ENCODE results near the gene MTA1.

Gene MTA1

DNA sequence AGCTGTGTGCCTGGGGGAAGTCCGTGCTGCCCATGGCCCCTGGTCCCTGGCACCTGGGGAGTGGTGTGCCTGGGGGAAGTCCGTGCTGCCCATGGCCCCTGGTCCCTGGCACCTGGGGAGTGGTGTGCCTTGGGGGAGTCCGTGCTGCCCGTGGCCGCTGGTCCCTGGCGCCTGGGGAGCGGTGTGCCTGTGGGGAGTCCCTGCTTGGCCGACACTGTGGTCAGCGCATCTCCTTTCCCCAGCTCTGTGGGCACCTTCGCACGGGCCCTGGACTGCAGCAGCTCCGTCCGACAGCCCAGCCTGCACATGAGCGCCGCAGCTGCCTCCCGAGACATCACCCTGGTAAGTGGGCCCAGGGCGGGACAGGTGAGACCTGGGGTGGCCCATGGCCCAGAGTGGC, 40.5 kb downstream of the MTA1 start:
- DNase-seq (ENCODE audit: low spot score) = no peak
- FAIRE-seq = no peak

DNA sequence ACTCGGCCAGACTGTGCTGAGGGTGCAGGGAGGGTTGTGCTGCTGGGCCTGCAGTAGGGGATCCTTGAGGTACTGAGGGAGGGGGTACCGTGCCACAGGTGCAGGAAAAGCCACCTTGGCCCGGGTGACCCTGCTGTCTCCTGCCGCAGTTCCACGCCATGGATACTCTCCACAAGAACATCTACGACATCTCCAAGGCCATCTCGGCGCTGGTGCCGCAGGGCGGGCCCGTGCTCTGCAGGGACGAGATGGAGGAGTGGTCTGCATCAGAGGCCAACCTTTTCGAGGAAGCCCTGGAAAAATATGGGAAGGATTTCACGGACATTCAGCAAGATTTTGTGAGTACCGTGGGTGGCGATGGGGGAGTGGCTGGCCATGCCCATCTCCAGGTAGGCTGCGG, 41.0 kb downstream of the MTA1 start:
- DNase-seq (ENCODE audit: low spot score) (no peak), FAIRE-seq (no peak)

DNA sequence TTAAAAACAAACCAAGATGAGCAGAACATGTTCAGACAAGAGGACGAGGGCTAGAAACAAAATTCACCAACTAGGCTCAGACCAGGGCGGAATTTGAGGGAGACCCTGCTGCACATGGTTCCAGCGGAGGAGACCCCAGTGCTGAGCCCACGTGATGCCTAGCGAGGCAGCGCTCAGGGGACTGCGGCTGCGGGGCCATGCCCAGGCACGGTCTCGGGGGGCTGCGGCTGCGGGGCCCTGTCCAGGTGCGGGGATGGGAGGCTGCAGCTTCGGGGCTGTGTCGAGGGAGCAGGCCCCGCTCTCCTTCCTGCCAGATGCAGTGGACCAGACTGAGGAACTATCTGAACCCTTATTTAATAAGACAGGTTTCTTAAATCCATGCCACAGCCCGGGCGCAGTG, 42.3 kb downstream of the MTA1 start:
- DNase-seq (ENCODE audit: low spot score) = no peak
- no peak for FAIRE-seq

DNA sequence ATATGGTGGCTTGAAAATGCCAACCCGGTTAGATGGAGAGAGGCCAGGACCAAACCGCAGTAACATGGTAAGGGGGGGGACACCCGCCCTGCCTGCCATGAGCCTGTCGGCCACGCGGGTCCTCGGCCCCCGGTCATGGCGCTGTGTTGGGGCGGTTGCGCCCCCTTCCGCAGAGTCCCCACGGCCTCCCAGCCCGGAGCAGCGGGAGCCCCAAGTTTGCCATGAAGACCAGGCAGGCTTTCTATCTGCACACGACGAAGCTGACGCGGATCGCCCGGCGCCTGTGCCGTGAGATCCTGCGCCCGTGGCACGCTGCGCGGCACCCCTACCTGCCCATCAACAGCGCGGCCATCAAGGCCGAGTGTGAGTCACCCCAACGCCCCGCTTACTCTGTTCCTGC, 44.9 kb downstream of the MTA1 start:
- DNase-seq (ENCODE audit: low spot score) = no peak
- FAIRE-seq = no peak

DNA sequence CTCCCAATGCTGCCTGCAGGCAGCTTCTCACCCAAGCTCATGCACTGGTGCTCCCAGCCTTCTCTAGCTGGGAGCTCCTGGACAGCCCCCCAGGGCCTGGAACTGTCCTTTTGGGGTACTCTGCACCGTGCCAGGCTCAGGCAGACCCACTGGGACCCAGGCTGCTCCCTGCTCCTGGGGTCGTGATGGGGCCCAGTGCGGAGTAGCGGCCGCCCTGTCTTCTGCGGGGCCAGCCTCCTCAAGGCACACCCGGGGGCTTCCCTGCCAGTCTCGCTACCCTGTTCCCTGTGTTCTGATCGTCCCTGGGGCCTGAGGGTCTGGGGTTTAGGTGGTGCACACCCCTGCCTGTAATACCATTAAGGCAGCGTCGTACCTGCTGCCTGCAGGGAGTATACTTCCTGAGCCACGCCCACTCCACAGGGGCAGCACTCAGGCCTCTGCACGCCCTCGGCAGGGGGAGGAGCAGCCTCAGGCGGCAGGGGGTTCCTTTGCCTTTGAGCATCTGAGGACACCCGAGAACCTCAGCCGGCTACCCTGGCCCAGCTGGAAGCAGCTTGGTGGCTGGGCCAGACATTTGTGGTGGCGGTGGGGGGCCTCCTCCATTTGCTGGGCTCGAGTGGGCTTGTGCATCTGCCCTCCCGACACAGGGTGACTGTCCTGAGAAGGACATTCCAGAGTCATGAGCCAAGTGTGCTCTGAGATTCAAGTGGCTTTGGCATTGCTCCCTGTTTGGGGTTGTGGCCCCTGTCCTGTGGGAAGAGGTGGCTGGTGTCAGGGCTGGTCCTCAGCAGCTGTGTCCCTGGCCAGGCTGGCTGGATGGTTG, 45.8 kb downstream of the MTA1 start:
- FAIRE-seq (no peak), DNase-seq (ENCODE audit: low spot score) (peak; percentile 51)

DNA sequence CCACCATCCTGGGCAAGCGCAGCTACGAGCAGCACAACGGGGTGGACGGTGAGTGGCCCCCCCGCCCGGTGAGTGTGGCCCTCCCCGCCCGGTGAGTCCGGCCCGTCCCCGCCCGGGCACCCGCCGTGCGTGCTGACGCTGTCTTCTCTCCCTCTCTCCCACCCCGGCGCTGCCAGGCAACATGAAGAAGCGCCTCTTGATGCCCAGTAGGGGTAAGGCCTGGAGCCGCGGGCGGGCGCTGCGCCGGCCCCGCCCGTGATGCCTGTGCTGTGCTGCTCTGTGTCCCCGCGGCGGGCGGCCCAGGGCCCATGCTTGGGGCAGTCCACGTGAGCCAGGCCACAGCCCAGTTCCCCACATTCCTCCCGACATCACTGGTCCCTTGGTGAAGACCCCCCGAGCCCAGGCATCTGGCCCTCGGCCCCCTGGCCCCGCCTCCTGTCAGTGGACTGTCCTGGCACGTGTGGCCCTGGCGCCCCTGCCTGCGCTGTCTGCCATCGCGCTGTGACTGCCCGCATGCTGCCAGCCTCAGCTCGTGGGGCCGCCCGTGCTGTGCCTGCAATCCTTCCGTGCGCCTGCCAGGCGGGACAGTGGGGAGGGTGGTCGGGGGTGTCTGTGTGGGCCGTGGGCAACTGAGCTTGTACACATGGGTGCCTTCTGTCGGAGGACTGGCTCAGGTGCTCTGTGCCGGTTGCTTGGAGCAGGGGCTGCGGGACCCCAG, 47.1 kb downstream of the MTA1 start:
- FAIRE-seq = no peak
- DNase-seq (ENCODE audit: low spot score) = no peak

DNA sequence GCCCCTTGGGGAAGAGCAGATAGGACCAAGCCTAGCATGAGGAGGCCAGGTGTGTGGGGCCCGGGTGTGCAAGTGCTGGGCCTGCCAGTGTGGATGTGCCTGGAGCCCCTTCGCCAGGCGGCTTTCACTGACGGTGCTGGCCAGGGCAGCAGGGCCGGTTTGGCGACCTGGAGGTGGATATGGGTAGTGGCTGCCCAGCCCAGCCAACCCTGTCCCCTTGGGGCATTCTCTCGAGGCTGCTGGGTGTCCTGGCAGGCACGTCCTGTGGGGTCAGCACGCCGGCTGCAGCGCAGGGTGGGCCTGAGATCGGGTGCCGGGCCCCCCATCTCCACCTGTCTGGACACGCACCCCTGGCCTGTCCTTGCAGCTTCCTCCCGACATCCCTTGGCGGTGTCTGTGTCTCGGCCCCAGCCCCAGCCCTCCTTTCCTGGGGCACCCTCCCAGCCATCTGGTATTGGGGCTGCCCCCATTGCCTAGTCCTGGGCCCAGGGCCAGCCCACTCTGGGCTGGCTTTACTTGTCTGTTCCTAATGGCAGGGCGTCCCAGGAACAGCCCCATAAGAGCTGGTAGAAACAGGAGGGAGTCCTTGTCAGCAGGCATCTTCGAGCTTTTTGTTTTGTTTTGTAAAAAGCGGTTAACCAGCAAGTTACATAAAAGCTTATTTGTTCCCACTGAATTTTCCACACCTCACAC, 47.8 kb downstream of the MTA1 start:
- FAIRE-seq = no peak
- DNase-seq (ENCODE audit: low spot score) = no peak

DNA sequence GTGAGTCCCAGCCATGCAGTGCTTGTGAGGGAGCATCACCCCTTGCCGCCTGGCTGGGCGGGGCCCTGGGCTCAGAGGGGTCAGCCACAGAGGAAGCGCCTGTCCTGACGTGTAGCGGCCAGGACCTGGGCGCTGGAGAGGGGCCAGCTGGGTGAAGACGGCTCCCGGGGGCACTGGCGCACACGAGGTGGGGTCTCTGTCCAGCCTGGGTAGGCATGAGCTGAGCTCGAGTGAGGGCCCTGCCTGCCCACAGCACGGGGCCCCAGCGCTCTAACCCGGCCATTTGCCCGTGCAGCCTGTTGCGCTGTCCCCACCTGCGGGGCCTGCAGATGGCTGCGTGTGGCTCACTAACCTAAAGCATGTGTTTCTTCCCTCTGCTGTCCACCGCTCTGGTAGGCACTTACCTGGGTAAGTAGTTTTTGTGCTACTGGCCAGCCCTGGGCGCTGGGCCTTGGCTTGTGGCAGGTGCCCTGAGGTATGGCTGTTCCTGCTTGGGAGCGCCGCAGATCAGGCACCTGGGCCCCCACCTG, 48.4 kb downstream of the MTA1 start:
- FAIRE-seq = no peak
- DNase-seq (ENCODE audit: low spot score) = no peak

DNA sequence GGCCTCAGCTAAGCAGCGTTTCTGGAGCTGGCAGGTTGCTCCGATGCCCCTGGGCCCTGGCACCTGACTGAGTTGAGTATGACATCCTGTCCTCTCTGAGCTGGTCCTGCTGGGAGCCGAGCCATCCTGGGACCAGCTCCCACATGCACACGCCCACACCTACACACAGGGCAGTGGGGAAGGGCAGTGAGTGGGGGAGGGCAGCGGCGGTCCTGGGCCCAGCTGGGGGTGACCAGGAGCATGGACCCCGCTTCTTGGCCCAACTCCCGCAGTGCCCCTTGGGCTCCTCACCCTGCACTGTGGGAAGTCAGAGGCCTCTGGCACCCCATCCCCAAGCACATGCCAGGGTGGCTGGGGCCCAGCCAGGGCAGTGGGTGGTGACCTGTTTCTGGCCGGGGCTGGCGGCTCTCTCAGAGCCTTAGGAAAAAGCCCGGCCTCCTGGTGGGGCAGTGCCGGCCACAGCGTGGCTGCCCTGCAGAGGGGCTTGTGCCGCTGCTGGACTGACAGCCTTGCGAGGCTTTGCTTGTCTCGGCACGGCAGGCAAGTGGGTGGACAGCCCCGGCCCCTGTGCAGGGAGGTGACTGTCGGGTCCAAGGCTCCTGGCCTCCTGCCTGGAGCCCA, 49.1 kb downstream of the MTA1 start:
- no peak for FAIRE-seq
- no peak for DNase-seq (ENCODE audit: low spot score)

DNA sequence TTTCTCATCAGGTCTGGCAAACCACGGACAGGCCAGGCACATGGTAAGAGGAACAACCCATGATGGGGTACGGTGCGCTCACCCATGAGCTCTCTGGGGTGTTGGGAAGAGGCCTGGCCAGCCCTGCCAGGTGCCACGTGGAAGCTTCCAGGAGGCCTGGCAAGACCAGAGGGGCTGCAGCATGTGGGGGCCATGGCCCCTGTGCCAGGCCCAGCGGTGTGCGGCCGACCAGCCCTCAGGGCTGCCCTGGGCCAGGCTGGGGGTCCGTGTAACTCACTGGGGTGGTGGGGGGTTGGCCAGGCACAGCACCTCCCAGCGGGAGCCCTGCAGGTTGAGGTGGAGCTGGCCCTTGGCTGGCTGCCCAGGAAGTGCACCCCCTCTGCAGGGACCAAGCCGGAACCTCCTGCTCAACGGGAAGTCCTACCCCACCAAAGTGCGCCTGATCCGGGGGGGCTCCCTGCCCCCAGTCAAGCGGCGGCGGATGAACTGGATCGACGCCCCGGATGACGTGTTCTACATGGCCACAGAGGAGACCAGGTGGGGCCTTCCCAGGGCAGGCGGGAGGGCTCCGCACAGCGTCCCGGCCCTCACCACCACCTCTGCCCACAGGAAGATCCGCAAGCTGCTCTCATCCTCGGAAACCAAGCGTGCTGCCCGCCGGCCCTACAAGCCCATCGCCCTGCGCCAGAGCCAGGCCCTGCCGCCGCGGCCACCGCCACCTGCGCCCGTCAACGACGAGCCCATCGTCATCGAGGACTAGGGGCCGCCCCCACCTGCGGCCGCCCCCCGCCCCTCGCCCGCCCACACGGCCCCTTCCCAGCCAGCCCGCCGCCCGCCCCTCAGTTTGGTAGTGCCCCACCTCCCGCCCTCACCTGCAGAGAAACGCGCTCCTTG, 50.1 kb downstream of the MTA1 start:
- DNase-seq (ENCODE audit: low spot score) (no peak), FAIRE-seq (no peak)

DNA sequence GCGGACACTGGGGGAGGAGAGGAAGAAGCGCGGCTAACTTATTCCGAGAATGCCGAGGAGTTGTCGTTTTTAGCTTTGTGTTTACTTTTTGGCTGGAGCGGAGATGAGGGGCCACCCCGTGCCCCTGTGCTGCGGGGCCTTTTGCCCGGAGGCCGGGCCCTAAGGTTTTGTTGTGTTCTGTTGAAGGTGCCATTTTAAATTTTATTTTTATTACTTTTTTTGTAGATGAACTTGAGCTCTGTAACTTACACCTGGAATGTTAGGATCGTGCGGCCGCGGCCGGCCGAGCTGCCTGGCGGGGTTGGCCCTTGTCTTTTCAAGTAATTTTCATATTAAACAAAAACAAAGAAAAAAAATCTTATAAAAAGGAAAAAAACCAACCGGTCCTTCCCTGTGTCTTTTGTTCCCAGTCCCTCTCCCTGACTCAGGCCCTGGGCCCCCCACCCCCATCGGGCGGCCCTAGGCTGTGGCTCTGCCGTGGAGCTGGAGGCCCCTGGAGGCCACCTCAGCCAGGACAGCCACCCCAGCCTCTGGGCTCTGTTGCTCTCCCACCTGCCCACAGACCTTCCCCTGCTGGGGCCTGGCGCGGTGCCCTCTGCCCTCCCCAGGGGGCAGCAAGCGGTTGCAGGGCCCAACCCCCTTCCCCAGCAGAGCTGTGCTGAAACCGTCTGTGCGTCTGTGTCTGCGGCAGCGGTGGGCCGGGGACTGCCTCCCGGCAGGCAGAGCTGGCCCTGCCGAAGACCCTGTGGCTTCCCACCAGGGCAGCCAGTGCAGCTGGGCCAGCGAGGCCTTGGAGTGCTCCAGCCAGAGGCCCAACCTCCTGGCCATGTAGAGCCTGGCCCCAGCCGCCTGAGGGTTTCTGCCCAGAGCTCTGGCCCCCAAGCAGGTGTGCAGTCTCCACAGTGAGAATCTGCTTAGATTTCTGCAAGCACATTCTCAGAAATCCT, 51.0 kb downstream of the MTA1 start:
- FAIRE-seq (no peak), DNase-seq (ENCODE audit: low spot score) (no peak)

DNA sequence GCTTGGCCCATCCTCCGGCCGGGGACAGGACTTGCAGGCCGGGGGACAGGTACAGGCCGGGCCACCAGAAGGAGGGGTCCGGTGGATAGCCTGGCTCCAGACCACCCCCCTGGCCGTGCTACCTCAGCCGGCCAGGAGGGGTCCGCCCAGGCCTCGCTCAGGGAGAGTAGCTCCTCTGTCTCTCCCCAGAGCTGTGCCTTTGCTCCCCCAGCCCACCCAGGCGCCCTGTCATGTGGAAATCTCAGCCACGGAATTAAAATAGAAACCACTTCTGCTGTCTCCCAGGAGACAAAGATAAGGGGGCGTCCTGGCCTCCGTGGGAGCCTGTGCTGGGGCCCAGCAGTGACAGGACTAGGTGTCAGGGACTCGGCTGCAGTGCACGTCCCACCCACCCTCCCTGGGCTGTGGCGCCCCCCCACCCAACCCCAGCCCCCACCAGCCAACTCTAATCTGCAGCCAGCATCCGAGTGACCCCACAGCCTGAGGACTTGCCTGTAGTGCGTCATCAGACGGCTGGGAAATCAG, 51.7 kb downstream of the MTA1 start:
- DNase-seq (ENCODE audit: low spot score) = no peak
- FAIRE-seq = no peak

DNA sequence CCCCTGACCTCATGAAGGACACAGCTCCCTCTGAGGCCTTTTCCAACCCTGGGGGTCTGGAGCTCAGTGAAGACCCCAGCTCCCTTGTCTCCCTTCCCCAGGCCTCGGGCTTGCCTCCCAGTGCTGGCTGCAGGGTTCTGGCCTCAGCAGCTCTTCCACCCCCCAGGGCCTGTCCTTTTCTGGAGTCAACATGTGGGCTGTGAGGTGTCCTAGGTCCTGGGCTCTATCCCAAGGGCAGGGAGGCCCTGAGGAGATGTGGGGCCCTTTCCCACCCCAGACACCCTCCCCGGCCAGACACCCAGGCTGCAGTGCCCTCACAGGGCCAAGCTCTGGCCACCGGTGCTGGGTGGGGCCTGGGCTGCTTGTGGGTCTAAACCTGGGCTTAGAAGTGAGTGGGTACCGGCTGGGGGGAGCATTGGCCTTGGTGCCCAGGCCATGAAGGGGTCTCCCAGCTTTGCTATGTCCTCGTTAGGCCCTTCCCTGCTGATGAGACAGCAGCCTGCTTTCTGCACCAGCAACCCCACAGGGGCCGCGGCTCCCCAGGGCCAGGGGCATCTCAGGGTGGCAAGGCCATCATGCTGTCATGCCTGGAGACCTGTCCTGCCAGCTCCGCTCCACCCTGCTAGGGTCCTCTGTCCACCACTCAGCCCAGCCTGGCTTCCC, 52.3 kb downstream of the MTA1 start:
- FAIRE-seq = no peak
- no peak for DNase-seq (ENCODE audit: low spot score)

DNA sequence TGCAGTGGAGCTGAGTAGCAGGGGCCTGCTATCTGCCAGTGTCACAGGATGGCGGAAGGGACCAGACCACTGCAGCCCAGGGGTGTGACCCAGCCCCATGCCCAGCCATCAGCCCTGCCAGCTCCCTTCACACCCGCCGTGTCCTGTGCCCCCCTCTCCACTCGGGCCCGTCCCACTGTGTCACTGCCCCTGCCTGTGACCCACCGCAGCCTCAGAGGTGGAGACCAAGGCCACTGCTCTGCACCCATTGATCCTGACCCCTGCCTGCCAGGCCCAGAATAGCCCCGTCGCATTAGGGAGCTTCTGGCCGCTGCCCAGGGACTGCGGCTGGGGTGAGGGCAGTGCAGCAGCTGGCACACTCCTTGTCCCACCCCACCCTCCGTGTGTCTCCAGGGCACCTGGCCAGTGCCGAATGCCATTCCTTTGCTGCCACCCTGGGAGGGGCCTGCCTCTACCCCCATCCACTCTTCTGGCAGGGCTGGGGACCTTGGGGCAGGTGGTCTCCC, 52.9 kb downstream of the MTA1 start:
- FAIRE-seq (no peak), DNase-seq (ENCODE audit: low spot score) (no peak)

DNA sequence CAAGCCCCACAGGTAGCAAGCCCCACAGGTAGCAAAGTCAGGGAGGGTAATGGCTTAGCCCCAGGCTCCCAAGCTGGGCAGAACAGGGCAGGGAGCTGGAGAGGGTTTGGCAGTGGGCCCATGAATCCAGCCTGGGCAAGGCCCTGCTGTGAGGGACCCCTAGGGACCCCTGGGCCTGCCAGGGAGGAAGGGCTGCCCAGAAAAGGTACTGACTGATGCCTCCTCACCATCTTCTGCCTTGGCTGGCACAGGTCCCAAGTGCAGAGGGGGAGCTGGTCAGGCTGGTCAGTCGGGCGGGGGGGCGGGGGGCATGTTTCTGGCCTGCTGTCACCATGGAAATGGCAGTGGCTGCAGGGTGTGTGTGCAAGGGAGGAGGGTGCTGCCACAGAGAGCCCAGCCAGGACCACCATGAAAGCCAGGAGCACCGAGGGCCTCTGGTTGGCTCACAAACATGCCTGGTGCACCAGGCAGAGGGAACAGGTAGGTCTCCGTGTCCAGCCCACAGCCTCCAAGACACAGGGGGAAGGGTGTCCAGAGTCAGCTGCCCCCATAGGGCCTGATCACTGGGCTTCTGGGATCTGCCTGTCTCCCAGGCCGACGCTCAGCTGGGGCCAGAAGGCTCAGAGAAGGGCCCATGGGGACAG, 53.5 kb downstream of the MTA1 start:
- DNase-seq (ENCODE audit: low spot score) (no peak), FAIRE-seq (no peak)

DNA sequence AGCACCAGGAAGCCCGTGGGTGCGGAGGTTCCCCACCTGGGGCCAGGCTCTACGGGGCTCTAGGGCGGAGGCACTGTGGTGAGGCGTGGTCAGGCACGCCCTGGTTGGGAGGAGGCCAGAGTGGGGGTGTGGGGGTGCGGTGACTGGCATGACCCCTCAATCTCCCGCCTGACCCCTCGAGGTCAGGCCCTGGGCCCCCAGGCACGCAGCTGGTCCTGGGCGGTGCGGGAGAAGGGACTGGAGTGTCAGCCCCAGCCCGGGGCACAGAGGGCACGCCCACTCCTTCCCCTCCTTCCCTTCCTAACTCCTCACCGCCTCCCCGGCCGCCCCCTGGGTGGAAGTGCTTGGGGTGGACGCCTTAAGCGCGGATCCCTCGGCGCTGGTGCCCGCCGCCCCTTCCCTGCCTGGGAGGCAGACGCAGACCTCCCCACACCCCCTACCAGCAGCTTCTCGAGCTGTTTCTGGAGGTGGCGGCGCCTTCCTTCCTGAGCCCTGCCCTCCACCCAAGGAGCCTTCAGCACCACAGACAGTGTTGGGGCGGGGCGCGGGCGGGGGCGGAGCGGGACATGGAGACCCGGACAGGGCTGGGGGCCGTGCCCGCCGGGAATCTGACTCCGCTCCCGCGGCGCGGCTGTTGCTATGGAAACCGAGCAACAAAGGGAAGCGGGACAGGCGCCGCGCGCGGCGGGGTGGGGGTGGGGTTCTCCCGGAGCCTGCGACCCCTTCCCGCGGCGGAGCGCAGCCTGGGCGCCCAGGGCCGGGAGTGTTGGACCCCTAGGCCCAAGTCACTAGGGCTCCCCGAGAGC, 54.3 kb downstream of the MTA1 start:
- DNase-seq (ENCODE audit: low spot score) = peak; percentile 57
- FAIRE-seq = no peak

All from RCC 7860 (cell line).